ENCODE results near the gene MBTPS1.

Gene MBTPS1

GRCh38 chr16:84074721-84075120 is 42.0 kb downstream of the MBTPS1 start:
- no peak for DNase-seq (ENCODE audit: low read depth)

- DNase-seq (ENCODE audit: low read depth), result no peak
These were observed 44.7 kb downstream of the MBTPS1 start for GRCh38 chr16:84072014-84072413.

DNA sequence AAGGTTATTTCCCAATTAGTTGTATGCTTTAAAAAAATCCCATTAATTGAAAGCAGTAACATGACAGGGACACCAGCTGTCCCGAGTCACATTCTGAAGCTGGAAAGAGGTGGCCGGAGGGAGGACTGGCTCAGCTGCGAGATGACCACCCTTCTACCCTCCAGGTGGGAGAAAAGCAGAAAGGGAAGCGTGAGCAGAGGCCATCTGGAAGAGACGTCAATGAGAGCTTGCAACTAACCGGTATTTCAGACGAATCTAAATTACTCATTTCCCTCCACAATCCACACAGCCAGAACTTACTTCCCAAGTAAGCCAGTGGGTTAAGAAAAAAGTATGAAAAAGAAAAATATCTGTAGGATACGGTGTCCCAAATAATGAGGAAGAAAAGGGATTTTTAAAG is 45.6 kb downstream of the MBTPS1 start:
- DNase-seq (ENCODE audit: low read depth), result no peak

- DNase-seq (ENCODE audit: low read depth), result no peak
These were observed 47.2 kb downstream of the MBTPS1 start for GRCh38 chr16:84069540-84069939.

DNA sequence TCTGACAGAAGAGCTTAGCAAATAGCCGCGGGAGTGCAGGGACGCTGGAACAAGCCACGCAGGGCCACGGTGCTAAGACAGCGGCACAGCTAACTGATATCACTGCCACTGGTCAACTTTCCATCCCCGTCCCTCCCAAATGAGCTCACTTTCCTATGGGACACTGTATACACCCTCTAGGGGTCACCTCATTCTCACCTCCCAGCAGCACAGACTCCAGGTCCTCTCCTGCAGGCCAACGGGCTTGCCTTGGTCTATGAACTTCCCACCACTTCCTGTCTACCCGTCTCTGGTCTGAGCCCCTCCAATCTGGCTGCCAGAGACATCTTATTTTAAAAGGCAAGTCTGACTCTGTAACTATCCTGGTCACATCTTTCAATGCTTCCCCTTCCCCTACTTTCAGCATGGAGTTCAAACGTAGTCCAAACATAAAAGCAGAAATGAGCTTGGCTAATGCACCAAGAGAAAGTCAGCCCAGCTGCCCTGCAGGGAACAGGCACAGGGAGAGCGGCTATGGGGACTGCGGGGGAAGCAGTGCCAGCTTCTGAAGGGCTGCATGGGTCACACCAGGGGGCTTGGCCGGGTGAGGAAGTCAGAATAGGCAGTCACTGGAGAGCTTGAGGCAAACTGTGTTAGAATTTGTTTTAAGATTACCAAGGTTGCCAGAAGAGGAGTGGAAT is 47.8 kb downstream of the MBTPS1 start:
- DNase-seq (ENCODE audit: low read depth), result no peak

DNA sequence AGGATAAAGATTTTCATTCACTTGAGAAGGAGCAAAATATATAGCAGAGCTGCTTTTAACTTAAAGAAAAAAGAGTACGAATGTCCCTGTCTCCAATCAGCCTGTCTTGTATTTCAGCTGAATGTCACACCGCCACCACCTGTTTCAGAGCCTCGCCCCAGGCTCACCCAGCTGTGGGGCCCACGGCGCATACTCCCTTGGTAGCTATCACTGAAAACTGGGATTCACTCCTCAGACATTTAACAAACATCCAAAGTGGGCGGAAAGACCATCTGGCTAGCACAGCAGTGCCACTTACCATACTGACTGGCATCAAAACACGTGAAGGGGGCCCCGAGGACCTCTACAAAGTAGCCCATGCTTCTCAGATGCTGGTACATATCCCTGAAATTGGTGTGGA is 48.7 kb downstream of the MBTPS1 start:
- DNase-seq (ENCODE audit: low read depth), result no peak

- no peak for DNase-seq (ENCODE audit: low read depth)
These were observed 49.1 kb downstream of the MBTPS1 start for GRCh38 chr16:84067640-84068039.

- DNase-seq (ENCODE audit: low read depth), result no peak
These were observed 51.1 kb downstream of the MBTPS1 start for GRCh38 chr16:84065536-84066132.

DNA sequence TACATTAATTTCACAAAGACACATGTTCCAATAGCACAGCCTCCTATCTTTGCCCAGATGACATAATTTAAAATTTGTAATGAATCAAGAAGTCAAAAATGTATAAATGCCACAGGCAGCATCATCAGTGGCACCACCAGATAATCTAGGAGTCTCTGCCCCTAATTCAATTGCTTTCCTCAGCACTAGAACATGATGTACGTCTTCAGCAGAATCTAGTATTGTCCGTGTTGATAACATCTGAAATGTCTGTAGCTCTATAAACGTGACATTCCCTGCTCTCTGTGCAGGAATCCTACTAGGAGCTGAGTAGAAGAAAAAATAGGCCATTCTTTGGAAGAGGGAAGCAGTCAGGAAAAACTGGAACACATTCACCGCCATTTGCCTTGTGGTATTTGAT is 52.8 kb downstream of the MBTPS1 start:
- no peak for DNase-seq (ENCODE audit: low read depth)

- peak; percentile 56 for DNase-seq (ENCODE audit: low read depth)
These were observed 53.8 kb downstream of the MBTPS1 start for GRCh38 chr16:84062734-84063640.

DNA sequence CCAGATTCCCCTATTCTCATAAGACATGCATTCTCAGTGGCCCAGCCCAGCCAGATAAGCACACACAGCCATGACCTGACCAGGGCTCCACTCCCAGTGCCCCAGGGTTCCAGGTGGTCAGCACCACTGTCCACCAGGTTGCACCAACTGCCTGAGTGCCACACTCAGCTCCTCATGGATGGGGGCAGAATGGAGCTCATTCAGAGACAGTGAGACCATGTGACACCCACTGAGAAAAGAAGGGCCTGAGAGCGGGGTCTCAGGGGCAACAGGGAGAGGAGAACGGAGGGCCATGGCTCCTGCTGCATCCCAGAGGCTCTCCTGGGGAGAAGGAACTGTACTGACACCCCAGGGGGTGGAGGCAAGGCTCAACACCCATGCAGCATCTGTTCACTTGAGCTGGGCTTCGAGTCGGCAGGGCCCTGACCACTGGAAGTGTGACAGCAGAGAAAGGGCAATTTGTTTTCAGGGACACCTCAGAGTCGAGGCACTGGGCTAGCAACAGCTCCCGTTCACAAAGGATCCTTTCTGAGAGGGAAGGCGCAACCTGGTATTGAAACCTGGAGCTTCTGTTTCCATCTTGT is 55.4 kb downstream of the MBTPS1 start:
- DNase-seq (ENCODE audit: low read depth), result no peak

DNA sequence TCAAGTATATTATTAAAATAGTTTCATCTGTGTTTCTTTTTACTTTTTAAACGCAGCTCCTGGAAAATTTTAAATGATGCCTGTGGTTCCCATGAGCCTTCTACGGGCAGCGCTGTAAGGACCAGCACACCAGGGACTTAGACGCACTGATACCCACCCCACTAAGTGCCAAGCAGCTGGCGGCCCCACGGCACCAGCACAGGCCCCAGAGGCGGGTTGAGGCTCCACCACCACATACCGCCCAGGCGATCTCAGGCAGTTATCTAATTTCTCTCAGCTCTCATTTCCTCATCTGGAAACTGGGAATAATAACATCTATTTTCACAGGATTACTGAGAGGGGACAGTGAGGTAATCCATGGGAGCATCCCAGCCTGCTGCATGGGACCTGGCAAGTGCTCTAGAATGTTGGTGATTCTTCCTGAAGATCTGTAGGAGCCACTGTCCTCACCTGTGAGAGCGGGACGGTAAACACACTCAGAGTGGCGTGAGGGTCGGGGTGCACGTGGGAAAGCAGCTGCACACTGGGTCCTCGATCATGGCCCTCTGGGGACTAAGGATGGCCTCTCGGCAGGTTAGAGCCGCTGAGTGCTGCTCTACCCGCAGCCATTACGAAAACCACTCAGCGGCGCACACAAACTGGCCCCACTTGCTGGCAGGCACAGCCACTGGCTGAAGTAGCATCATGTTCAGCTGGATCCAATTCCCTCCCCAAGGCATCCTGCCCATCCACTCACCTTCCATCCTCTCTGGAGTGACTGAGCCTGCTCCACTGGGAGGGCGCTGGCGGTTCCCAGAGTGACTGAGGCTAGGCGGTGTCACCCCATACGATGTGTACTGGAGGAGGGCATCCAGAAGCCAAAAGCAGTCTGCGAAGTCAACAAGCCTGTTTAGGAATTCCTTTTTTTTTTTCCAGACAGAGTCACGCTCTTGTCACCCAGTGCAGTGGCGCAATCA is 56.5 kb downstream of the MBTPS1 start:
- no peak for DNase-seq (ENCODE audit: low read depth)

- DNase-seq (ENCODE audit: low read depth), result no peak
These were observed 57.6 kb downstream of the MBTPS1 start for GRCh38 chr16:84059111-84059510.

DNA sequence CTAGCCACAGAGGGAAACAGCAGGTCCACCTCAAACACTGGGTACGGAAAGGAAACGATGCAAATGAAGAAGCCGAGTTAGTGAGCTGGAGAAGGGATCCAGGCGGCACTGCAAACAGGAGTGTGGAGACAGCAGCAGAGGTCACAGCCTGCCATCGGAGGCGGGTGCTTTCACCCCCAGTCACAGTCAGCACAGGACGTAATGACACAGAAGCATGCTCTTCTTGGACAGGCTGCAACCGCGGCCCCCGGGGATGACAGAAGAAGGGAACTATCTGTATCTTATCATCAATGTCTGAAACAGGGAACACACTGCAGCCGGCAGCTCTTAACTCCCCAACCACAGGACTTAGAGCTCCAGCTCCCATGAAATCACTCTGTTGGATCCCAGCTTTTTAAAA is 58.1 kb downstream of the MBTPS1 start:
- DNase-seq (ENCODE audit: low read depth), result no peak

- DNase-seq (ENCODE audit: low read depth), result no peak
These were observed 58.5 kb downstream of the MBTPS1 start for GRCh38 chr16:84058211-84058610.

GRCh38 chr16:84056933-84057332 is 59.8 kb downstream of the MBTPS1 start:
- DNase-seq (ENCODE audit: low read depth), result no peak

- DNase-seq (ENCODE audit: low read depth), result no peak
These were observed 60.7 kb downstream of the MBTPS1 start for GRCh38 chr16:84055801-84056634.

- no peak for DNase-seq (ENCODE audit: low read depth)
These were observed 61.4 kb downstream of the MBTPS1 start for GRCh38 chr16:84055366-84055765.

DNA sequence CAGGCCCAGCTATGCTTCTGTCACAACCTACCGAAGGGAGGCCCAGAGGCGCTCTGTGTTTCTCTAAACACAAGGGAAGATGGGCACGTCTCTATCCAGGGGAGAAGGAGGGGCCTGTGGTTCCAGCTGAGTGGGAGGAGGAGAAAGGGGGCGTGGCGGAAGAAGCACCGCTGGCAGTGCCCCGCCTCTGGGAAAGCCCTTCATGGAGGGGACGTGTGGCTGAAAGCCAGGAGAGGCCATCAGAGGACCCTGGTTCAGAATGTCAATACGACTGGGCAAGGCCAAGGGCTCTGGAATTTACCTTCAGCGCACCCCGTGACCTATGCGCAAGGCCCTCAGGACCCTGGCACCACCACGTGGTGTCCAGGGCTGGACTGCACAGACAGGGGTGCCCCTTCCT is 61.8 kb downstream of the MBTPS1 start:
- no peak for DNase-seq (ENCODE audit: low read depth)

GRCh38 chr16:84054271-84054670 is 62.5 kb downstream of the MBTPS1 start:
- no peak for DNase-seq (ENCODE audit: low read depth)

GRCh38 chr16:84053237-84053636 is 63.5 kb downstream of the MBTPS1 start:
- DNase-seq (ENCODE audit: low read depth), result no peak
